ENCODE results near the gene RALGAPA2. TPM values are rescaled to one million over a fixed set of nuclear protein-coding genes. Genes with fewer than 3 reads are reported as not detected.

RALGAPA2 gene
- total RNA-seq, 6 experiments from 2014 or later: 2.4 to 3.7 (median 3.2) TPM

DNA sequence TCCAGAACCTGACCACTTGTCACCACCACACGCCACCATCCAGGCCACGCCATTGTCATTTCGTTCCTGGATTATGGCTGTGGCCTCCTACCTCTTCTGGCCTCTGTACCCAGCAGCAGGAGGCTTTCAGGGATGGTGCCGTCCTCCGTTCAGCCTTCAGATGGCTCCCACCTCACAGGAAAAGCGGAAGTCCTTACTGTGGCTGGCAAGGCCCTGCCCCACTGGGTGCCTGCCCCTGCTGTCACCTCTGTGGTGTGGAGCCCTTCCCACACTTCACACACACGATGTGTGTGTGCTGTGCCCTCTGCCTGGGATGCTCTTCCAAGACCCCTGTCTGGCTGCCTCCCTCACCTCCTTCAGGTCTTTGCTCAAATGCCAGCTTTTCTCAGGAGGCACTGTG is 275.1 kb downstream of the RALGAPA2 start:
- Mint-ChIP-seq H3K36me3 (ENCODE audit: low read depth) (no peaks in the 10 kb centered on the region), H3K27me3 (ENCODE audit: insufficient read depth) (peaks cover 3% of the 10 kb centered on the region; the same call in 1 of the 2 replicates), H3K4me1 (ENCODE audit: low read depth) (no peaks in the 10 kb centered on the region), H3K4me3 (no peak overlapping the region), H3K9me3 (no peaks in the 10 kb centered on the region), H3K27ac (no peak overlapping the region)
- DNase-seq: no peak
- TF ChIP-seq, protein P1, sequence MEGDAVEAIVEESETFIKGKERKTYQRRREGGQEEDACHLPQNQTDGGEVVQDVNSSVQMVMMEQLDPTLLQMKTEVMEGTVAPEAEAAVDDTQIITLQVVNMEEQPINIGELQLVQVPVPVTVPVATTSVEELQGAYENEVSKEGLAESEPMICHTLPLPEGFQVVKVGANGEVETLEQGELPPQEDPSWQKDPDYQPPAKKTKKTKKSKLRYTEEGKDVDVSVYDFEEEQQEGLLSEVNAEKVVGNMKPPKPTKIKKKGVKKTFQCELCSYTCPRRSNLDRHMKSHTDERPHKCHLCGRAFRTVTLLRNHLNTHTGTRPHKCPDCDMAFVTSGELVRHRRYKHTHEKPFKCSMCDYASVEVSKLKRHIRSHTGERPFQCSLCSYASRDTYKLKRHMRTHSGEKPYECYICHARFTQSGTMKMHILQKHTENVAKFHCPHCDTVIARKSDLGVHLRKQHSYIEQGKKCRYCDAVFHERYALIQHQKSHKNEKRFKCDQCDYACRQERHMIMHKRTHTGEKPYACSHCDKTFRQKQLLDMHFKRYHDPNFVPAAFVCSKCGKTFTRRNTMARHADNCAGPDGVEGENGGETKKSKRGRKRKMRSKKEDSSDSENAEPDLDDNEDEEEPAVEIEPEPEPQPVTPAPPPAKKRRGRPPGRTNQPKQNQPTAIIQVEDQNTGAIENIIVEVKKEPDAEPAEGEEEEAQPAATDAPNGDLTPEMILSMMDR (IDR thresholded peaks at IDR 0.05): no peak

DNA sequence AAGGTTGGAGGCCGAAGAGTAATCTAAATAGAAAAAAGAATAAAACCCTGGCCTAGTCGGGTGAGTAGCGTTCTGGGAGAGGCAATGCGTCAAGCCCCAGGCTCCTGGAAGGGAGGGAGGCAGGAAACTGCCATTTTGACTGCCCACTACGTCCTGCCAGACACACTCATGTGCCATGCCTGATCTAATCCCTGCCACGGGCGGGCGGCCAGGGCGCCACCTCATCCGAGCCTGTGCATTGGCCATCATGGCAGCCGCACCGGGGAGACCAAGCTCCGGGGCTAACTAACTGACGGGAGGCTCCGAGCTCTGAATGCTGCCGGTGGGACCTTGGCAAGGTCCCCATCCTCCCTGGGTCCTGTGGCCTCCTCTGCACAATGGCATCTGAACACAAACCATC is 275.8 kb downstream of the RALGAPA2 start:
- no peak for DNase-seq
- Mint-ChIP-seq H3K27me3 (ENCODE audit: insufficient read depth) (peaks cover 3% of the 10 kb centered on the region; the same call in 1 of the 2 replicates), H3K9me3 (no peaks in the 10 kb centered on the region), H3K36me3 (ENCODE audit: low read depth) (no peaks in the 10 kb centered on the region), H3K27ac (no peak overlapping the region), H3K4me1 (ENCODE audit: low read depth) (no peaks in the 10 kb centered on the region), H3K4me3 (no peak overlapping the region)
- TF ChIP-seq, protein P1 (IDR thresholded peaks at IDR 0.05): no peak

DNA sequence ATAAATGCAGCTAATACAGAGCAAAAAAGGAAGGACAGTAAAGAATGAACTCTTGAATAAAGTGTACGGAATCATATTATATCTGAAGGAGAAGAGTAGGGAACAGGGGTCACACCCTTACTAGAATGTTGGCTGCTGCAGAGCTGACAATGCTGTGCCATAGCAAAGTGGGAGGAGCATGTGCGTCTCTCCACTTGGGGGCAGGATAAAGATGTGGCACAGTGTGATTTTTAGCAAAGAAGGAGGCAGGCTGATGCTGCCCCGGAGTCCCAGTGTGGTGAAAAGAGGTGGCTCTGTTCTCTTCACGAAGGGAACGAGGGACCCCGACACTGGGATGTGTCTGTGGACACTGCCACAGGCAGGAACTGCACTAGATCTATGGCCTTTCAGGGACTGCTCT is 277.0 kb downstream of the RALGAPA2 start:
- no peaks in the 10 kb centered on the region for H3K9me3 Mint-ChIP-seq
- H3K27ac Mint-ChIP-seq: no peak overlapping the region
- DNase-seq: no peak
- H3K4me1 Mint-ChIP-seq (ENCODE audit: low read depth): no peaks in the 10 kb centered on the region
- no peak overlapping the region for H3K4me3 Mint-ChIP-seq
- peaks cover 2% of the 10 kb centered on the region; the same call in 1 of the 2 replicates for H3K27me3 Mint-ChIP-seq (ENCODE audit: insufficient read depth)
- TF ChIP-seq, protein P1 (IDR thresholded peaks at IDR 0.05): no peak
- H3K36me3 Mint-ChIP-seq (ENCODE audit: low read depth): no peaks in the 10 kb centered on the region

DNA sequence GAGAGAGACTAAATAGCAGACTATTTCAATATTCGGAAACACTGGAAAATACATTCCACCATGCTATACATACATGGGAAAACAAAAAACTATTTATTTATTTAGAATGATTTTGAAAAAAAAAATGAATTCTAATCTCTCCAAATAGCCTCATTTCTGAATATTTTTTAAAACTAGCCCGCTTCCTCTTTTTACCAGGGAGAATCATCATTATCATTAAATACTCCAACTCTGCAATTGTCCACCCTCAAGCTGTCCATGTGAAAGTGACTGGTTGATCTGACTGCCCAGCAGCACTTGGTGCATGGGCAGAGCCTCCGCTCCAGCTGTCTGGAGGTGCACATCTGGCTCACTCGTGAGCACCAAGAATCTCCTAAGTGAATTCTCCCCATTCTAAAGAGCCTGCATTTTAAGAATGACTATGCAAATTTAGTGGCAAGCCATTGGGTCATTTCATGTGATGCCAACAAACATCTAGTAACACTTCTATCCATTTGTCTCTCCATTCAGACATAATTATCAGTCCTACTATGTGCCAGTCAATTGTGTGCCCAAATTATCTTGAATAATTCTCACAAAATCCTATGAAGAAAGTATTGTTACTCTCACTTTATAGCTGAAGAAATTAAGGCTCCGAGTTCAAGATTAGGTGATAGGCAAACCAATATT is 279.7 kb downstream of the RALGAPA2 start:
- Mint-ChIP-seq H3K27me3 (ENCODE audit: insufficient read depth) (peaks cover 2% of the 10 kb centered on the region; the same call in 1 of the 2 replicates), H3K27ac (no peak overlapping the region), H3K4me1 (ENCODE audit: low read depth) (no peaks in the 10 kb centered on the region), H3K36me3 (ENCODE audit: low read depth) (no peaks in the 10 kb centered on the region), H3K4me3 (no peak overlapping the region), H3K9me3 (no peaks in the 10 kb centered on the region)
- DNase-seq: no peak
- TF ChIP-seq, protein P1 (IDR thresholded peaks at IDR 0.05): no peak

DNA sequence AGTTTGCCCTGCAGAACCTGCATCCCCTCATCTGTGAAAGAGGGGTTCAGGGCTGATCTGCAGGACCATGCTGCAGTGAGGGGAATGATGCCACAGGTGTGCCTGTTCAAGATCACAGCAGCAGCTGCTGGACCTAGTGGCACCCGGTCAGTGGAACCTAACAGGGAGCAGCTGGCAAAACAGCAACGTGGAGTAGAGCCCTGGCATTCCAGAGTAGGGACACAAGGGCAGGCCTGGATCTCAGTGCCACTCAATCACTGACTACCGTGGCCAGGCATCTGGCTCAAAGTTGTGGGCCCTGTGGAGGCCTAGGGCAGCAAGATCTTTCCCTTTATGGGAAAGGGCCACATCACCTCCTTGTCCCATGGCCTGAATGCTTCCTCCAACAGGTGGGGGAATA is 282.4 kb downstream of the RALGAPA2 start:
- Mint-ChIP-seq H3K27ac (no peak overlapping the region), H3K27me3 (ENCODE audit: insufficient read depth) (no peaks in the 10 kb centered on the region), H3K4me3 (no peak overlapping the region), H3K36me3 (ENCODE audit: low read depth) (no peaks in the 10 kb centered on the region), H3K4me1 (ENCODE audit: low read depth) (no peaks in the 10 kb centered on the region), H3K9me3 (no peaks in the 10 kb centered on the region)
- TF ChIP-seq, protein P1 (IDR thresholded peaks at IDR 0.05): no peak
- DNase-seq: no peak
